ENCODE results near the gene PDILT.
"Not testable (repeated sequence)": the region's sequence is repeated elsewhere in the genome, so short reads cannot be mapped to it uniquely, and the experiment has no call there.

PDILT gene

DNA sequence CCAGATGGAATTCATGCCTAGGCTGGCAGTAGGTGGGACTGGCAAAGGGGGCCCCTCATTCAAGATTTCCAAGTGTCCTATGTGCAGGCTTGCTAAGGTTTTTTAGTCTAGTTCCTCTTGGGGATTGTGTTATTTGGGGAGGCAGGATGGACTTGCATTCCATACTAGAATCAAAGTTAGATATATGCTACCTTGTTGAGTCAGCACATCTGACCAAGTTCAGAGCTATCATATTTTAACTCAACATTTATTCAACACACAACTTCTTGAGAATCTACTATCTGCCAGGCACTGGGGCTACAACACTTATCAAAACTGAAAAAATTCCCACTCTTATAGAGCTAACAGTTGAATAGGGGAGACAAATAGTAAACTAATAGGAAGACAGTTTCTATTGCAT is 83.9 kb downstream of the PDILT start:
- no peak for DNase-seq

DNA sequence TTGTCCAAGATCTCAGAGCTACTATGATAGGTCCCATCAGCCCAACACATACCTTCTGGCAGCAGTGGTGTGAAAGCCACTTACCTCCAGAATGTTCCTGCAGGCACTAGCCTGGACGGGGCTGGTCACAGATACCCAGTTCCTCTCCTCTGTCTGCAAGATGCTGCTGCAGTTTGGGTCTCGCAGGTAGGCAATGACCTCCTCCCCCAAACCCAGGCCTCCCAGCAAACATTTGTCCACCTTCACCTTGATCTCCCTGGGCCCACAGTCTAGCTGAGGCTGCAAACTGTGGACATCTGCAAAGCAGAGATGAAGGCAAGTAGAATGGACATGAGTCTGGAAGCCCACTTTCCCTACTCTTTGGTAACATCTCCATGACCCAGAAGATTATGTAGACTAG is 84.4 kb downstream of the PDILT start:
- DNase-seq, result no peak

DNA sequence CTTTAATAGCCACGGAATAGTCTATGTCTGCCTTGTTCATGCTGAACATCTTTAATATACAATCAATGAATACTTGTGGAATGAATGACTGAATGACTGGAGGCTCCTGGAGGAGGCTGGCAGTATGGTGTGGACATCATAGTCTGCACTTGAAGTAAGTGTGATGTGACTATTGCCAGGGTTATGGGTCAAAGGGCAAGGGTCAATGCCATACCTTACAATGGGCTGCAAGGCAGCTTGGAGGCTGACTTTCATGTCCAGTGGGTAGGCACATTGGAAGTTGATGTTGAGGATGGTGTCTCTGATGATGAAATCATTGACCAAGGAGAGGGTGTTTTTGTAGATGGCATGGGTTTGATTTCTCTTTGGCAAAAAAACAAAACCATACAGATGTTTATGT is 85.1 kb downstream of the PDILT start:
- DNase-seq, result no peak

DNA sequence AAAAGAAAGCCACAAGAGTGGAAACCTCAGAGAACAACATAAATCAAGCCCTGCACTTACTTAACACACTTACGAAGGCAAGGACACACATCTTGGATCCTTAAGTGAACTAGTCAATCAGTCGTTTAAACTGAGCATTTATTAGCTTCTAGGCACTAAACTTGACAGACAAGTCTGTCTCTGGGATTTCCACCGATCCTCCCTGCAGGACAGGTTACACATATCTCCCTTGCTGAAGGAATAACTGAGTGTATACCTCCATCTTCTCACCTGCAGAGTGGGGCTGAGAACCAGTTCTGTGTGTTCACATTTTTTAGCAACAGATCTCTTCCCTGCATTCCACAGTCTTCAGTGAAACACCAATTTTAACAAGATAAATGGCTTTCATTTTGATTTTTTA is 86.1 kb downstream of the PDILT start:
- no peak for DNase-seq

DNA sequence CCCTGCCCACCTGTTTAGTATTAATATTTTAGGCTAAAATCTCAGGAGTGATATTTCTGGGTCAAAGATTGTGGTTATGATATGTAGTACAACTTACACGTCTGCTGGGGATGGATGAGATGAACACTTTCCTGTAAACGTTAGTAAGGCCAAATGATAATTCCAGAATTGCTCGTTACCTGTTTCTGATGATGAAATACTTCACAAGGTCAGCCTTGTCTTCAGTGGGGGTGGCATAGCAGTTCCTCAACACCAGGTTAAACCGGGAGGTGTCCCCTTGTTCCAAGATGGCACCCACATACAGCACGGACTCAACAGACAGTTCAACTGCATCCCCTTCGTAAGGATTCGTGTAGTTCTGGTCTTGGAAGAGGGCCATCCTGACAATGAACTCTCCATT is 86.5 kb downstream of the PDILT start:
- no peak for DNase-seq

DNA sequence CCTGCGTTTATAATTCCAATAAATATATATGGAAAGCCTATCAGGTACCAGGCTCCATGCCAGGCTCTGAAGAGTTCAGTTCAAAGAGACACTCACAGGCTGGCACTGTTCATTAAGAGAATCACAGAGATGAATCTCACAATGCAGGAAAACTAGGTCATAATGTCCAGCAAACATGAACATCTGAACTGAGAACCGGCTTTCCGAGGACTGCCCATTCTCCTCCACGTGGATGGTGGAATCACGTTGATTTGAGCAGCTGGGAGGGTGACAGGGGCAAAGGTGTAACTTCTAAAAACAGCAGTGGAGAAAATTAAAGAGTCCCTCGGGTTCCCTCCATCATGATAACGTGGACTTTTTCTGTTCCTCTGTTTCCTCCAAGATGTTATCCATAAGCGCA is 87.4 kb downstream of the PDILT start:
- no peak for DNase-seq

DNA sequence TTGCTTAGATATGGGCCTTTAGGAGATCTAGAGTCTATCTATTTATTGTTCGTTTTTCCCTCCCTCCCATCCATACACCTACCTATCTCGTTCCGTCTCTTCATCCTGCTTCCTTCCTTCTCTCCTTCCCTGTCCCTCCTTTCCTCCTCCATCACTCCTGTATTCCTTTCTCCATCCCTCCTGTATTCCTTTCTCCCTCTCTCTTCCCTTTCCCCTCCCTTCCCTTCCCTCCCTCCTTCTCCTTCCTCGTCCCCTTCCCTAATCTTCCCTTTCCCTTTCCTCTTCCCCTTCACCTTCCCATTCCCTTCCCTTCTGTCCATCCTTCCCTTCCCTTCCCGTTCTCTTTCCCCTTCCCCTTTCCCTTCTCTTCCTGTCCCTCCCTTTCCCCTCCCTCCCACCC is 87.8 kb downstream of the PDILT start:
- DNase-seq, result no peak

DNA sequence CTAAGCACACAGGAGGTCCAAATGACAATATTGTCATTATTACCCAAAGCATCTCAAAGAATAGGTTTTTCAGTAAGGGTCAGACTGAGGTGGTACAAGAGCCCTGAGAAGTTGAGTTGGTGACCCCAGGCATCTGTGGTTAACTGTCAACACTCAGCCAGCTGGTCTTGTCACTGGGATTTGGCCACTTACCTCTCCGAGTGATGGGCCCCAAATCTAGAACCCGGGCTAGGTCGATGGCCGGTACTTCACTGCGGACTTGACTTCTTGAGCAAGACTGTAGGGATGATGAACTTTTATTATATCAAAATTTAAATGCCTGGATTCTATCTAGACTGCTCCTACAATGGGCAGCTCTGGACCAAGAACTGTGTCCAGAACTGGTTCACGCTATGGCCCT is 88.8 kb downstream of the PDILT start:
- no peak for DNase-seq

DNA sequence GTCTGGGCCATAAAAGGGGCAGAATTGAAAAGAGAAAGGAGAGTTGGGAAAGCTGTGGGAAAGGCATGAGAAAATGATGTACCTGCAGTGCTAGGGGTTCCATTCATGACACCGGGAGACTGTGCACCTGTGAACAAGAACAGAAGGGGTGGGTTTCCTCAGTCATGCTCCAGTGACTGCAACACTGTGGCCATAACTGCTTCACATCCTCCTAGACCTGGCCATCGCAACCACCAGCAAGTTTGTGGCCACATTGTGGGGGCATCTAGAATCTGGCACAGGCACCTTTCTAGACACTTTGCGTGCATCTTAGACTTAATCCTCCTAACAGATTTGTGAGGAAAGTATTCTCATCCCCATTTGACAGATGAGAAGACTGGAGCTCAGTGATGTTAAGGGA is 90.0 kb downstream of the PDILT start:
- DNase-seq, result no peak

DNA sequence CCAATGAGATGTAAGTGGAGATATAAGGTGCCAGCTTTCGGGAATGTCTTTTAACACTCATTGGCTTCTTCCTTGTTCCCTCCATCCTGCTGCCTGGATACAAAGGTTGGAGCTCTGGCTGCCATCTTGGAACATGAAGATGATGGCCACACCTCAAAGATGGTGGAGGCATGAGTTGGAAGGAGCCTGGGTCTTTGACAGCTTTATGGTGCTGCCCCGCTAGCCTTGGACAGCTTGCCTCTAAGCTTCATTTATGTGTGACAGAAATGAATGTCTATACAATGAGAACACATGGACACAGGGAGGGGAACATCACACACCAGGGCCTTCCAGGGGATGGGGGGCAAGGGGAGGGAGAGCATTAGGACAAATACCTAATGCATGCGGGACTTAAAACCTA is 90.8 kb downstream of the PDILT start:
- no peak for DNase-seq

DNA sequence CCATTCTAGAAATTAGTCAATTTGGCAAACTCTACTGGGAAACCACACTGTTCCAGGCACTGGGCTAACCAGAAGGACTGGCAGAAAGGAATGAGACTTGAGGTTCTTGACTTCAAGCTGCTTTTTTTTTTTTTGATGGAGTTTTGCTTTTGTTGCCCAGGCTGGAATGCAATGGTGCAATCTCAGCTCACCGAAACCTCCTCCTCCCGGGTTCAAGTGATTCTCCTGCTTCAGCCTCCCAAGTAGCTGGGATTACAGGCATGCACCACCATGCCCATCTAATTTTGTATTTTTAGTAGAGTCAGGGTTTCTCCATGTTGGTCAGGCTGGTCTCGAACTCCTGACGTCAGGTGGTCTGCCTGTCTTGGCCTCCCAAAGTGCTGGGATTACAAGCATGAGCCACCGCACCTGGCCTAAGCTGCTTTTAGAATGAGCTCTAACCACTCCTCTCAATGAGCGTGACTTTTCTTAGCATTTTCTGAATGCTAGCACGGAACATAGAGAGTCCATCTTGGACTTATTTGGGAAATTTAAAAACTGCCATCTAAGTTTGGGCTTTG is 91.9 kb downstream of the PDILT start:
- DNase-seq, result not testable (repeated sequence)

DNA sequence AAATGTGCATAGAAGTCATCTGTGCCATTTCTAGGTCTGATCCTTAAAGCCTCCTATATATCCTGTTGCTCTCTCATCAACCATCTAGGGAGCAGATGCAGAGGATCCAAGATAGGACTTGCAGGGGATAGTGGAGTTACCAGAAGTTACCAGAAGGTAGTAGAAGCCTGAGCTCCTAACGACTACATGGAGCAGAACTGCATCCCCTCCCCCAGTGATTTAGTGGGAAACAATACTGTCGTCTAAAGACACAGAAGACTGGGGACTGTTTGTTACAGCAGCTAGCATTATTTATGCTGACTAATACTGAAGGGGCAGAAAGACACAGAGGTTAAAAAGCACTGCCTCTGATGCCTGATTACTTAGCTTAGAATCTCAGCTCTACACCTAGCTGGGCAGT is 93.0 kb downstream of the PDILT start:
- DNase-seq, result no peak

DNA sequence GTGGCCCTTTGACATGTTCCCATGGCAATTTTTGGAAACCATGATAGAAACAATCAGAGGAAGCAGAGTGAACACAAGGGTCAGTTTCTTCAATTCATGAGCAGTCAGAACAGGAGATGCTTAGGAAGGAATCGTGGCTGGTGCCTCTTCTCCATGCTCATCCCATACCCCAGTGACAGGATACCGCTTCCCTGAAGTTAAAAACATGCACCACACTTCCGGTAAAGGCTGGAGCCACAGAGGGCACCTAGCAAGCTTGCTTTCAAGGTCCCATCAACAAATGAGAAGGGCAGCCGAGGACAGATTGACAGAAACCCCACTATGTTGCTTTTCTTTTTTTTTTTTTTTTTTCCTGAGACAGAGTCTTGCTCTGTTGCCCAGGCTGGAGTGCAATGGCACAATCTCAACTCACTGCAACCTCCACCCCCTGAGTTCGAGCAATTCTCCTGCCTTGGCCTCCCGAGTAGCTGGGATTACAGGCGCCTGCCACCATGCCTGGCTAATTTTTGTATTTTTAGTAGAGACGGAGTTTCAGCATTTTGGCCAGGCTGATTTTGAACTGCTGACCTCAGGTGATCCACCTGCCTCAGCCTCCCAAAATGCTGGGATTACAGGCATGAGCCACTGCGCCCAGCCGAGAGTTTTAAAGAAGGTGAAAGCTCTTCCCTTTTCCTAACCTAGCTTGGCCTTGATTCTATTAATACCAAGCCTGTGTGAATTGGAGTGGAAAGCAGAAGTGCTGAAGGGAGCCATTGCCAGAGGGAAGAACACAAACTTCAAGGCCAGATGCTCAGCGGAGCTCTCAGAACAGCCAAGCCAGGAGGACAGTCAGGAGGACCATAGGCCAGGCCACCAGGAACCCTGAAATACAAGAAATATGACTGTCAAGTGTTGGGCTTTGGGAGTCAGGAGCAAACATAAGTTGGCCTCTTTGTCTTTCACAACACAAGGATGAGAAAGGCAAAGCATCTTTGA is 93.8 kb downstream of the PDILT start:
- DNase-seq, result no peak

DNA sequence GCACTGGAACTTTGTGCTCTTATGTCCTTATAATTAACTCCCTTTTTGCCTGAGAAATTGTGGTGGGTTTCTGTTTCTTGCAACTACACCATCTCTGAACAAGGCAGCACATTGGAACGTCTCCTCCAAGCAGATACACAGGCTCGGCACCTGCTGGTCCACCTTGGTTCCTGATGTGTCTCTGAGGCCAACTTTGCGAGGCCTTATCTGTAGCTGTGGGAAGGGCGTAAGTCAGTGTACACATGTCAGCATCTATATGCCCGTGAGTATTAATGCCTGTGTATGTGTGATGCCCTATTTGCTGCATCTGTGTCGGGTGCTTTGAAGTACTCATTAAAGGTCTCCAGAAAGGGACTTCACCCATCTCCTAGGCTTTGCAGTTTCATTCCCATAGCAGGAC is 94.8 kb downstream of the PDILT start:
- DNase-seq, result no peak
